Transverse colon (tissue), 4 donors: ENCODE measurements around the gene SOX11.

ENCODE experiments used
- CTCF ChIP-seq, 5 experiments: fragments of 200-600 bp in 3 of 5; fragments of 450-650 bp in 2 of 5; sonication (generic) in 3 of 5; IDR thresholded peaks; 1 replicate in 2 of 5; 2 replicates in 3 of 5; pipeline ENCODE4 v1.5.1; 2016 to 2017; ENCODE audit warnings: antibody characterized with exemption in 5 of 5, inconsistent platforms in 3 of 5, mild to moderate bottlenecking in 2 of 5, moderate library complexity in 1 of 5
- EP300 ChIP-seq: sonication (generic); formaldehyde crosslinking; IDR thresholded peaks from one replicate; pipeline ENCODE4 v1.6.1; 2017; ENCODE audit warnings: antibody characterized with exemption, low read depth
- POLR2A ChIP-seq: fragments of 450-650 bp; IDR thresholded peaks from one replicate; pipeline ENCODE4 v1.6.1; 2016; ENCODE audit warnings: antibody characterized with exemption, mild to moderate bottlenecking, moderate library complexity
- POLR2AphosphoS5 ChIP-seq, 3 donors: sonication (generic); formaldehyde crosslinking; IDR thresholded peaks; one replicate each; pipeline ENCODE4 v1.6.1; 2016; ENCODE audit warnings: antibody characterized with exemption in 3 of 3

- TF ChIP-seq POLR2A (no peak), CTCF (IDR thresholded peaks at IDR 0.05) (no peak), EP300 (no peak), POLR2AphosphoS5 (IDR thresholded peaks at IDR 0.05) (no peak)
Measured at GRCh38 chr2:5666798-5667197, 25.4 kb upstream of the SOX11 start.
